ENCODE measurements around the gene HCFC1. TPM values are rescaled to one million over a fixed set of nuclear protein-coding genes. Genes with fewer than 3 reads are reported as not detected.

Gene HCFC1
- total RNA-seq, 1 donor: 95.1 TPM

DNA sequence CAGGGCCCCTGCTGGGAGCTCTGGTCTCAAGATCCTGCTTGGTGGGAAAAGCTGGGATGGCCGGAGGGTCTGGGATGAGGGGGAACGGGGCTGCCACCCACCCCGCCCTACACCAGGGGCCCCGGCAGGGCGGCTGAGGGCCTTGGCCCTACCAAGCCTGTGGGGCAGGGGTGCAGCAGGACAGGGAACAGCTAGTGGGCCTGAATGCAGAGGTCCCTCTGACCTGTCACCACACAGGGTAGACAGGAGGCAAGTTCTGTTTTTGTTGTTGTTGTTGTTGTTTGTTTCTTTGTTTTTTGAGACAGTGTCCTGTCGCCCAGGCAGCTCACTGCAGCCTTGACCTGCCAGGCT is 26.8 kb downstream of the HCFC1 start:
- no peak for DNase-seq (ENCODE audit: low read depth in 2 of 3, low spot score in 2 of 3)

- DNase-seq (ENCODE audit: low read depth in 2 of 3, low spot score in 2 of 3): no peak
Measured at GRCh38 chrX:153944140-153944799, 27.3 kb downstream of the HCFC1 start, which contains the start of gene RENBP. TSS of gene RENBP (minus strand) at chrX:153944643. CDS start at chrX:153944610, 33 bp downstream.

GRCh38 chrX:153941336-153942252 is 30.0 kb downstream of the HCFC1 start:
- DNase-seq (ENCODE audit: low read depth in 2 of 3, low spot score in 2 of 3): peak in 1 of 3 donors; percentile 53

GRCh38 chrX:153939573-153939972 is 32.0 kb downstream of the HCFC1 start:
- DNase-seq (ENCODE audit: low read depth in 2 of 3, low spot score in 2 of 3): no peak

GRCh38 chrX:153938226-153938786 is 33.3 kb downstream of the HCFC1 start:
- DNase-seq (ENCODE audit: low read depth in 2 of 3, low spot score in 2 of 3): no peak

DNA sequence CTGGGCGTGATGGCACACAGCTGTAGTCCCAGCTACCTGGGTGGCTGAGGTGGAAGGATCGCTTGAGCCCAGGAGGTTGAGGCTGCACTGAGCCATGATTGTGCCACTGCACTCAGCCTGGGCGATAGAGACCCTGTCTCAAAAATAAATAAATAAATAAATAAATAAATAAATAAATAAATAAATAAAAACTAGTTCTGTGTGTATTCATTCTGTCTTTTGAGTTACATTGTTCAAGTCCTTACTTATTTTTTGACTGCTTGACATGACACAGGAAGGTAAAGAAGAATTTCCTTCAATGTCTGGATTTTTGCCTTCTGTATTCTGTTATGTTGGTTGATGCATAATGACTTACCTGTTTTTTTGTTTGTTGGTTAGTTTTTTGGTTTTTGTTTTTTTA is 34.6 kb downstream of the HCFC1 start:
- no peak for DNase-seq (ENCODE audit: low read depth in 2 of 3, low spot score in 2 of 3)

GRCh38 chrX:153935326-153935851 is 36.2 kb downstream of the HCFC1 start:
- DNase-seq (ENCODE audit: low read depth in 2 of 3, low spot score in 2 of 3): no peak

GRCh38 chrX:153934762-153935325 is 36.8 kb downstream of the HCFC1 start, which contains the start of gene NAA10:
TSS of gene NAA10 (minus strand) at chrX:153935037. CDS start at chrX:153934904, 133 bp downstream.
- peak in 2 of 3 donors; percentile 48 to 52 for DNase-seq (ENCODE audit: low read depth in 2 of 3, low spot score in 2 of 3)

GRCh38 chrX:153934148-153934761 is 37.4 kb downstream of the HCFC1 start:
- no peak for DNase-seq (ENCODE audit: low read depth in 2 of 3, low spot score in 2 of 3)

- no peak for DNase-seq (ENCODE audit: low read depth in 2 of 3, low spot score in 2 of 3)
Measured at GRCh38 chrX:153933748-153934147, 37.9 kb downstream of the HCFC1 start.

GRCh38 chrX:153932220-153932915 is 39.2 kb downstream of the HCFC1 start:
- DNase-seq (ENCODE audit: low read depth in 2 of 3, low spot score in 2 of 3): no peak

DNA sequence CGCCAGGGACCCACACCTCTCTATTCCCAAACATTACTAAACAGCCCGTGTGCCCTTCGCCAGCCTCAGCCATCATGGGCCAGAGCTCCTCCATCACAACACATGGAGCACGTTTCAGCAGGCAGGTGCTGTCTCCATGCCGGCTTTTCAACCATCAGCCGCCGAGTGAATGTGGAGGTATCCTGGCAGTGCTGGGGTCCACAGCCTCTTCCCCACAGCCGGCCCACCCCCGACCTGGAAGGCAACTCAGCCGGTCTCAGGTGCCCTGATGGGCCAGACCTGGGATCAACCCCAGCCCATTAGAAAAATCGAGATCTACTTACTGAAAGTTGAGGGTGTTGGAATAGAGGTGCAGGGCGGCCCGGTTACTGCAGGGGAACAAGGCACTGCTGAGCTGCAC is 39.9 kb downstream of the HCFC1 start:
- no peak for DNase-seq (ENCODE audit: low read depth in 2 of 3, low spot score in 2 of 3)

DNA sequence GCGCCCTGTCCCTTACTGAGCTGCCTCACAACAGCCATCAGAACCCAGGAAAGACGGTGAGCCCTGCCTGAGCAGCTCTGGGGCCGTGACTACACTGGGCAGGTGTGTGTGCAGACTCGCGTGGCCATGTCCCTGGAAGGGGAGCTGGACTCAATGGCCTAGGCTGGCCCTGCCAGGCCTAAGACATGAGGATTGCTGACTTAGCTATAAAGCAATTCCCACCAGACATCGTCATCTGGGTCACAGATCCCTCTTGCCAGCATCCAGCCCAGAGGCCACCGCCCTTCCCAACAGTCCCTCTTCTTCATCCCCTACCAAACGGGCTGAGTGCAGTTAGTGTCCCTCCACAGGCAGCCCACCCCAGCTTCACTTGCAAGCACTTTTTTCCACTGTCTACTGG is 40.5 kb downstream of the HCFC1 start:
- DNase-seq (ENCODE audit: low read depth in 2 of 3, low spot score in 2 of 3): no peak

- no peak for DNase-seq (ENCODE audit: low read depth in 2 of 3, low spot score in 2 of 3)
Measured at GRCh38 chrX:153930011-153930910, 41.4 kb downstream of the HCFC1 start.

GRCh38 chrX:153929576-153929975 is 42.0 kb downstream of the HCFC1 start:
- DNase-seq (ENCODE audit: low read depth in 2 of 3, low spot score in 2 of 3): no peak

DNA sequence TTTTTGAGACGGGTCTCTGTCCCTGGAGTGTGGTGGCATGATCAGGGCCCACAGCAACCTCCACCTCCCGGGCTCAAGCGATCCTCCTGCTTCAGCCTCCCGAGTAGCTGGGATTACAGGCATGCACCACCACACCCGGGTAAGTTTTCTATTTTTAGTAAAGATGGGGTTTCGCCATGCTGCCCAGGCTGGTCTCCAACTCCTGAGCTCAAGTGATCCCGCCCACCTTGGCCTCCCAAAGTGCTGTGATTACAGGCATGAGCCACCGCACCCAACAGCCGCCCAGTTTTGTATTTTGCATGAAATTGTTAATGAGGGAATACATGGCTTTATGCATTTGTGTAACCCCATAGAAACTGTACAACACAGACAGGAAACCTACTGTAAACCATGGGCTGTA is 42.8 kb downstream of the HCFC1 start:
- DNase-seq (ENCODE audit: low read depth in 2 of 3, low spot score in 2 of 3): no peak

DNA sequence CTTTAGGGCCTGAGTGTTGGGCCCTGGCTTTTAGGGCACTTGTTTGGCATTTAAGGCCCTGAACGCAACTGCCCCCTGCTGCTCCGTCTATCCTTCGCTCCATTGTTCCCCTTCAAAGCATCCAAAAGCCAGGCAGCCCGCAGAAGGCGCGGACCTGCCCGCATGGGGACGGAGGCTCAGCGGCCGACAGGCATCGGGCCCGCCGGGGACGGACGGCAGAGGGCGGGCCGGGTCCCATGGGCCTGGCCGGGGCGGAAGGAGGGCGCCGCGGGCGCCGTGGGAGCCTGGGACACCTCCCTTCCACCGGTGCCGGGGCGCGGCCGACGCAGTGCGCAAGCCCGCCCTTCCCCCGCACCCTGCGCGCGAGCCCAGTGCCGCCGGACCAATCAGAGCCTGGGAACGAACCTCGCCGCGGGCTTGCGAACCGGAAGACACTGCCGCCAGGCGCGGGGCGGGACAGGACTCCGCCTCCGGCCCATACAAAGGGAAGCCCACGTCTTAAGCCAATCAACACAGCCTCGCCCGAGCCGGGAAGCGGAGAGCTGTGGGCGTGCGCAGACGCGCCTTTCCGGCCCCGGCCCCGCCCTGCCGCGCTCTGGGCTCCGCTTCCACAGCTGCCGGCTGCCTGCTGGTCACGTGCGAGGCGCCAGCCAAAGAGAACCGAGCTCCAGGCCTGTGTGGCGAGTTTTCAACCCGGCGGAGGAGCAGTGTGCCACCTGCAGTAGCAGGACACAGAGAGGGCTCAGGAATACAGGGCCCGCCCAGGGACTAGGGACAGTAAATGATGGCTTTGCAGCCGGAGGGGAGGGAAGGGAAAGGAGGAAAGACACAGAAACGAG is 43.5 kb downstream of the HCFC1 start:
- DNase-seq (ENCODE audit: low read depth in 2 of 3, low spot score in 2 of 3): peak; percentile 89 to 96 (median 94)

DNA sequence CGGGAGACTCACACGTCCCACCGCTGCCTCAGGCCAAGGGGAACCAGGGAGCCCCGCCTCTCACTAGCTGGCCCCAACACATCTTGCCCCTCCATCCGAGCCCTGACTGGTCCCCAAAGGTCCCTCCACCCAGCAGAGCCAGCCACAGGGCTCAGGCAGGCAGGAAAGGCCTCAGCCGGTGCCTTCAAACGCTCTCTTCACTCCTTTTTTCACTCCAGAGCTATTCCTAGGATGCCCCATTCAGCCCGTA is 44.0 kb downstream of the HCFC1 start:
- DNase-seq (ENCODE audit: low read depth in 2 of 3, low spot score in 2 of 3): no peak

All from hematopoietic multipotent progenitor cell (in vitro differentiated cells).